ENCODE data around the gene EYS.

GRCh38 chr6:63899550-63899949 is 1807.5 kb downstream of the EYS start:
- TF ChIP-seq, protein P1, sequence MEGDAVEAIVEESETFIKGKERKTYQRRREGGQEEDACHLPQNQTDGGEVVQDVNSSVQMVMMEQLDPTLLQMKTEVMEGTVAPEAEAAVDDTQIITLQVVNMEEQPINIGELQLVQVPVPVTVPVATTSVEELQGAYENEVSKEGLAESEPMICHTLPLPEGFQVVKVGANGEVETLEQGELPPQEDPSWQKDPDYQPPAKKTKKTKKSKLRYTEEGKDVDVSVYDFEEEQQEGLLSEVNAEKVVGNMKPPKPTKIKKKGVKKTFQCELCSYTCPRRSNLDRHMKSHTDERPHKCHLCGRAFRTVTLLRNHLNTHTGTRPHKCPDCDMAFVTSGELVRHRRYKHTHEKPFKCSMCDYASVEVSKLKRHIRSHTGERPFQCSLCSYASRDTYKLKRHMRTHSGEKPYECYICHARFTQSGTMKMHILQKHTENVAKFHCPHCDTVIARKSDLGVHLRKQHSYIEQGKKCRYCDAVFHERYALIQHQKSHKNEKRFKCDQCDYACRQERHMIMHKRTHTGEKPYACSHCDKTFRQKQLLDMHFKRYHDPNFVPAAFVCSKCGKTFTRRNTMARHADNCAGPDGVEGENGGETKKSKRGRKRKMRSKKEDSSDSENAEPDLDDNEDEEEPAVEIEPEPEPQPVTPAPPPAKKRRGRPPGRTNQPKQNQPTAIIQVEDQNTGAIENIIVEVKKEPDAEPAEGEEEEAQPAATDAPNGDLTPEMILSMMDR (conservative IDR thresholded peaks at IDR 0.05; ENCODE audit: low read length), result no peak
- no peak for TF ChIP-seq EZH2phosphoT487 (IDR thresholded peaks at IDR 0.05; ENCODE audit: borderline replicate concordance)

All from Loucy (cell line).